Lung (tissue), 12 donors: ENCODE data around the gene CACNG5. TPM values are rescaled to one million over a fixed set of nuclear protein-coding genes. Genes with fewer than 3 reads are reported as not detected.

Source experiments
- ATAC-seq: fragments of 200-7000 bp; cut with Tn5 transposase; one replicate; pipeline ENCODE4 v1.9.1; 2020; ENCODE audit warnings: moderate number of reproducible peaks; ENCODE audit not compliant: insufficient read depth, low FRiP score
- DNase-seq, 3 donors: peaks; one replicate each; pipeline ENCODE4 v3.0.0-alpha.2; 2013 to 2017
- H3K27ac ChIP-seq, 2 donors: one replicate each; pipeline ENCODE4 v1.5.1; 2013; ENCODE audit warnings: mild to moderate bottlenecking in 2 of 2, moderate library complexity in 2 of 2, control low read depth in 1 of 2, inconsistent platforms in 1 of 2, low read depth in 1 of 2, low read length in 1 of 2
- H3K27me3 ChIP-seq, 3 donors: one replicate each; pipeline ENCODE4 v1.5.1; 2013; ENCODE audit warnings: low read length in 2 of 3; ENCODE audit not compliant: control insufficient read depth in 3 of 3, insufficient read depth in 3 of 3
- H3K36me3 ChIP-seq, 4 donors: one replicate each; pipeline ENCODE4 v1.5.1; 2013; ENCODE audit warnings: low read length in 4 of 4, mild to moderate bottlenecking in 1 of 4, moderate library complexity in 1 of 4; ENCODE audit not compliant: control insufficient read depth in 4 of 4, insufficient read depth in 4 of 4
- H3K4me1 ChIP-seq, 5 donors: one replicate each; pipeline ENCODE4 v1.5.1; 2013; ENCODE audit warnings: low read length in 5 of 5, mild to moderate bottlenecking in 2 of 5, moderate library complexity in 1 of 5; ENCODE audit not compliant: control insufficient read depth in 5 of 5, insufficient read depth in 5 of 5
- H3K4me3 ChIP-seq: one replicate; pipeline ENCODE4 v1.5.1; 2013; ENCODE audit warnings: mild to moderate bottlenecking, control low read depth, moderate library complexity
- H3K9ac ChIP-seq, 2 donors: one replicate each; pipeline ENCODE4 v1.5.1; 2013; ENCODE audit warnings: low read length in 2 of 2, control low read depth in 1 of 2; ENCODE audit not compliant: insufficient read depth in 1 of 2
- H3K9me3 ChIP-seq, 4 donors: one replicate each; pipeline ENCODE4 v1.5.1; 2013; ENCODE audit warnings: low read length in 3 of 4, mild to moderate bottlenecking in 1 of 4, moderate library complexity in 1 of 4; ENCODE audit not compliant: control insufficient read depth in 4 of 4, insufficient read depth in 3 of 4
- CTCF ChIP-seq: IDR thresholded peaks from 2 replicates; pipeline ENCODE4 v1.5.1; 2012; ENCODE audit warnings: mild to moderate bottlenecking; ENCODE audit errors: control extremely low read depth, extremely low read depth
- WGBS, 2 donors: extraction: QIAGEN DNeasy Blood & Tissue Kit; methylation state at CpG; one replicate each; pipeline ENCODE4 v1.1.7; 2013; 5-methylcytosine and 5-hydroxymethylcytosine counted together
- polyA plus RNA-seq, 2 donors: library from polyadenylated mRNA; stranded (reverse); fragments of 200-250 nt; gene quantifications; one replicate each; pipeline ENCODE4 v1.2.1, GENCODE V29; 2013
- total RNA-seq, 2 donors: library from RNA; depleted of rRNA in 1 of 2; stranded (reverse); fragments of >200 nt in 1 of 2; gene quantifications; one replicate each; pipeline ENCODE4 v1.2.1, GENCODE V29; 2014 to 2021
- donor health status: control.
- donor health status: control.
- donor health status: Bipolar disorder and iron deficiency.
- donor health status: healthy.
- donor health status: DM: yes; HTN: yes; CAD: no.

The CACNG5 gene
- total and polyA plus RNA-seq, 4 donors: not detected

GRCh38 chr17:66829386-66829864, 5.5 kb upstream of the CACNG5 start:
- Histone ChIP-seq H3K9ac (no peak overlapping the region), H3K36me3 (no peaks in the 10 kb centered on the region), H3K4me3 (no peak overlapping the region), H3K27me3 (peaks cover 4 to 12% (median 7%) of the 10 kb centered on the region in 3 donors), H3K4me1 (peaks cover 0 to 11% (median 3%) of the 10 kb centered on the region in 5 donors), H3K27ac (no peak overlapping the region), H3K9me3 (peaks cover 0 to 3% (median 0%) of the 10 kb centered on the region in 4 donors)
- TF ChIP-seq CTCF: no peak
- ATAC-seq: no peak
- peak; percentile 82 to 93 (median 89) for DNase-seq
- 4 to 6% methylated on average over 18 of the region's 18 CpGs for WGBS, 2 donors

- ATAC-seq (no peak), DNase-seq (peak in 1 of 3 donors; percentile 68)
- Histone ChIP-seq H3K4me1 (peaks cover 0 to 11% (median 3%) of the 10 kb centered on the region in 5 donors), H3K9me3 (peaks cover 0 to 3% (median 0%) of the 10 kb centered on the region in 4 donors), H3K9ac (no peak overlapping the region), H3K4me3 (no peak overlapping the region), H3K27me3 (peaks cover 5 to 15% (median 9%) of the 10 kb centered on the region in 3 donors), H3K36me3 (no peaks in the 10 kb centered on the region), H3K27ac (no peak overlapping the region)
- TF ChIP-seq CTCF: no peak
- 5 to 11% methylated on average over 10 of the region's 10 CpGs for WGBS, 2 donors
These were observed 5.0 kb upstream of the CACNG5 start for GRCh38 chr17:66829883-66830282.

- ATAC-seq: no peak
- Histone ChIP-seq H3K4me3 (no peak overlapping the region), H3K9ac (no peak overlapping the region), H3K27ac (no peak overlapping the region), H3K27me3 (peaks cover 10 to 18% (median 14%) of the 10 kb centered on the region in 3 donors), H3K36me3 (no peaks in the 10 kb centered on the region), H3K4me1 (peaks cover 0 to 11% (median 3%) of the 10 kb centered on the region in 5 donors), H3K9me3 (peaks cover 0 to 2% (median 0%) of the 10 kb centered on the region in 4 donors)
- TF ChIP-seq CTCF: no peak
- WGBS, 2 donors: 32 to 43% methylated on average over 4 of the region's 4 CpGs
- DNase-seq: no peak
These were observed 4.5 kb upstream of the CACNG5 start for GRCh38 chr17:66830451-66830850.
